HG03520 (cell line): ENCODE measurements around the gene NGEF.

Experiments
- ATAC-seq: cut with Tn5 transposase; IDR thresholded peaks from one replicate; pipeline ENCODE4 v1.9.1; 2021; ENCODE audit warnings: mild to moderate bottlenecking, moderate library complexity; ENCODE audit not compliant: unreplicated experiment

NGEF gene

GRCh38 chr2:232887171-232887850 is 125.7 kb downstream of the NGEF start:
- no peak for ATAC-seq

- no peak for ATAC-seq
Observed at GRCh38 chr2:232886632-232887031, 126.4 kb downstream of the NGEF start.

- ATAC-seq = no peak
Observed at GRCh38 chr2:232886176-232886575, 126.9 kb downstream of the NGEF start.

GRCh38 chr2:232885264-232885961 is 127.6 kb downstream of the NGEF start:
- no peak for ATAC-seq

- ATAC-seq = no peak
Observed at GRCh38 chr2:232884549-232885263, 128.3 kb downstream of the NGEF start.

GRCh38 chr2:232884001-232884421 is 129.0 kb downstream of the NGEF start:
- no peak for ATAC-seq

GRCh38 chr2:232883116-232883721 is 129.8 kb downstream of the NGEF start:
- ATAC-seq = no peak

- ATAC-seq = no peak
Observed at GRCh38 chr2:232882505-232883115, 130.4 kb downstream of the NGEF start.

GRCh38 chr2:232882085-232882484 is 131.0 kb downstream of the NGEF start:
- ATAC-seq = no peak

- ATAC-seq = no peak
Observed at GRCh38 chr2:232880764-232881351, 132.2 kb downstream of the NGEF start.

GRCh38 chr2:232879618-232880494 is 133.2 kb downstream of the NGEF start:
- no peak for ATAC-seq

GRCh38 chr2:232878855-232879617 is 134.0 kb downstream of the NGEF start:
- no peak for ATAC-seq

- no peak for ATAC-seq
Observed at GRCh38 chr2:232877940-232878511, 135.0 kb downstream of the NGEF start.

GRCh38 chr2:232876978-232877441 is 136.0 kb downstream of the NGEF start:
- ATAC-seq = no peak

GRCh38 chr2:232876161-232876977 is 136.7 kb downstream of the NGEF start:
- no peak for ATAC-seq

GRCh38 chr2:232875256-232876121 is 137.6 kb downstream of the NGEF start:
- no peak for ATAC-seq
